C4-2B (cell line): ENCODE results near the gene IFI44L.

Experiments used
- CTCF ChIP-seq: fragments of 450-650 bp; conservative IDR thresholded peaks from 2 replicates; pipeline ENCODE4 v1.5.1; 2017; ENCODE audit warnings: mild to moderate bottlenecking
- ZFX ChIP-seq: fragments of 450-650 bp; IDR thresholded peaks from 2 replicates; pipeline ENCODE4 v1.6.1; 2017

- TF ChIP-seq CTCF: no peak
- no peak for TF ChIP-seq ZFX
These were observed 61.0 kb downstream of the IFI44L start for GRCh38 chr1:78681265-78681664.
